Stomach smooth muscle (tissue), 2 donors: Measurements from ENCODE around the gene EPHB1.

Experiments
- H3K27ac ChIP-seq: one replicate; pipeline ENCODE4 v1.7.0; 2013; ENCODE audit warnings: mild to moderate bottlenecking, low read length, inconsistent platforms
- H3K27me3 ChIP-seq, 2 donors: one replicate each; pipeline ENCODE4 v1.7.0; 2013; ENCODE audit warnings: low read length in 2 of 2; ENCODE audit not compliant: insufficient read depth in 2 of 2, control insufficient read depth in 1 of 2
- H3K36me3 ChIP-seq, 2 donors: one replicate each; pipeline ENCODE4 v1.7.0; 2013; ENCODE audit warnings: low read length in 2 of 2; ENCODE audit not compliant: control insufficient read depth in 2 of 2, insufficient read depth in 2 of 2
- H3K4me1 ChIP-seq: one replicate; pipeline ENCODE4 v1.7.0; 2013; ENCODE audit warnings: low read length; ENCODE audit not compliant: control insufficient read depth, insufficient read depth
- H3K4me3 ChIP-seq, 2 donors: one replicate each; pipeline ENCODE4 v1.7.0; 2013; ENCODE audit warnings: low read length in 2 of 2
- H3K9ac ChIP-seq, 2 donors: one replicate each; pipeline ENCODE4 v1.7.0; 2013; ENCODE audit warnings: low read length in 2 of 2, mild to moderate bottlenecking in 1 of 2
- H3K9me3 ChIP-seq, 2 donors: one replicate each; pipeline ENCODE4 v1.7.0; 2013; ENCODE audit warnings: low read length in 2 of 2; ENCODE audit not compliant: control insufficient read depth in 2 of 2
- donor health status: healthy.
- donor health status: Pancreatic carcinoma.

The EPHB1 gene

GRCh38 chr3:135166266-135166825, 371.3 kb downstream of the EPHB1 start:
- no peaks in the 10 kb centered on the region for H3K36me3 ChIP-seq
- no peaks in the 10 kb centered on the region for H3K4me1 ChIP-seq
- no peak overlapping the region for H3K27ac ChIP-seq
- no peak overlapping the region for H3K4me3 ChIP-seq
- H3K27me3 ChIP-seq, result no peaks in the 10 kb centered on the region
- H3K9me3 ChIP-seq, result no peaks in the 10 kb centered on the region
- no peak overlapping the region for H3K9ac ChIP-seq

- H3K4me1 ChIP-seq, result no peaks in the 10 kb centered on the region
- no peaks in the 10 kb centered on the region for H3K36me3 ChIP-seq
- no peak overlapping the region for H3K4me3 ChIP-seq
- H3K27me3 ChIP-seq, result no peaks in the 10 kb centered on the region
- no peaks in the 10 kb centered on the region for H3K9me3 ChIP-seq
- no peak overlapping the region for H3K27ac ChIP-seq
- no peak overlapping the region for H3K9ac ChIP-seq
These were observed 373.8 kb downstream of the EPHB1 start for GRCh38 chr3:135168822-135169221.

GRCh38 chr3:135169651-135170050, 374.6 kb downstream of the EPHB1 start:
- H3K27me3 ChIP-seq, result no peaks in the 10 kb centered on the region
- no peaks in the 10 kb centered on the region for H3K9me3 ChIP-seq
- no peak overlapping the region for H3K4me3 ChIP-seq
- no peak overlapping the region for H3K9ac ChIP-seq
- H3K36me3 ChIP-seq, result no peaks in the 10 kb centered on the region
- no peak overlapping the region for H3K27ac ChIP-seq
- no peaks in the 10 kb centered on the region for H3K4me1 ChIP-seq

GRCh38 chr3:135170732-135171131, 375.7 kb downstream of the EPHB1 start:
- H3K27me3 ChIP-seq, result no peaks in the 10 kb centered on the region
- H3K4me1 ChIP-seq, result no peaks in the 10 kb centered on the region
- H3K27ac ChIP-seq, result no peak overlapping the region
- H3K36me3 ChIP-seq, result no peaks in the 10 kb centered on the region
- no peak overlapping the region for H3K9ac ChIP-seq
- no peak overlapping the region for H3K4me3 ChIP-seq
- H3K9me3 ChIP-seq, result no peaks in the 10 kb centered on the region

- Histone ChIP-seq H3K4me3 (no peak overlapping the region), H3K4me1 (no peaks in the 10 kb centered on the region), H3K9ac (no peak overlapping the region), H3K27me3 (no peaks in the 10 kb centered on the region), H3K27ac (no peak overlapping the region), H3K9me3 (no peaks in the 10 kb centered on the region), H3K36me3 (no peaks in the 10 kb centered on the region)
These were observed 377.3 kb downstream of the EPHB1 start for GRCh38 chr3:135172191-135172869.

GRCh38 chr3:135175728-135176277, 380.7 kb downstream of the EPHB1 start:
- H3K9ac ChIP-seq, result no peak overlapping the region
- no peaks in the 10 kb centered on the region for H3K36me3 ChIP-seq
- H3K9me3 ChIP-seq, result no peaks in the 10 kb centered on the region

GRCh38 chr3:135176881-135177280, 381.8 kb downstream of the EPHB1 start:
- Histone ChIP-seq H3K4me1 (no peaks in the 10 kb centered on the region), H3K36me3 (no peaks in the 10 kb centered on the region), H3K27me3 (no peaks in the 10 kb centered on the region), H3K4me3 (no peak overlapping the region), H3K9me3 (no peaks in the 10 kb centered on the region), H3K9ac (no peak overlapping the region), H3K27ac (no peak overlapping the region)

More at GRCh38 chr3:135175728-135176277, 380.7 kb downstream of the EPHB1 start:
- H3K27ac ChIP-seq, result no peak overlapping the region
- no peak overlapping the region for H3K4me3 ChIP-seq
- no peaks in the 10 kb centered on the region for H3K4me1 ChIP-seq
- no peaks in the 10 kb centered on the region for H3K27me3 ChIP-seq

GRCh38 chr3:135178566-135178965, 383.5 kb downstream of the EPHB1 start:
- no peaks in the 10 kb centered on the region for H3K27me3 ChIP-seq
- H3K27ac ChIP-seq, result no peak overlapping the region
- H3K9ac ChIP-seq, result no peak overlapping the region
- no peak overlapping the region for H3K4me3 ChIP-seq
- H3K9me3 ChIP-seq, result no peaks in the 10 kb centered on the region
- H3K36me3 ChIP-seq, result no peaks in the 10 kb centered on the region
- H3K4me1 ChIP-seq, result no peaks in the 10 kb centered on the region

- H3K9me3 ChIP-seq, result no peaks in the 10 kb centered on the region
- no peak overlapping the region for H3K27ac ChIP-seq
- H3K36me3 ChIP-seq, result no peaks in the 10 kb centered on the region
- no peaks in the 10 kb centered on the region for H3K27me3 ChIP-seq
- H3K4me1 ChIP-seq, result no peaks in the 10 kb centered on the region
- no peak overlapping the region for H3K9ac ChIP-seq
- no peak overlapping the region for H3K4me3 ChIP-seq
These were observed 386.3 kb downstream of the EPHB1 start for GRCh38 chr3:135181408-135181807.

DNA sequence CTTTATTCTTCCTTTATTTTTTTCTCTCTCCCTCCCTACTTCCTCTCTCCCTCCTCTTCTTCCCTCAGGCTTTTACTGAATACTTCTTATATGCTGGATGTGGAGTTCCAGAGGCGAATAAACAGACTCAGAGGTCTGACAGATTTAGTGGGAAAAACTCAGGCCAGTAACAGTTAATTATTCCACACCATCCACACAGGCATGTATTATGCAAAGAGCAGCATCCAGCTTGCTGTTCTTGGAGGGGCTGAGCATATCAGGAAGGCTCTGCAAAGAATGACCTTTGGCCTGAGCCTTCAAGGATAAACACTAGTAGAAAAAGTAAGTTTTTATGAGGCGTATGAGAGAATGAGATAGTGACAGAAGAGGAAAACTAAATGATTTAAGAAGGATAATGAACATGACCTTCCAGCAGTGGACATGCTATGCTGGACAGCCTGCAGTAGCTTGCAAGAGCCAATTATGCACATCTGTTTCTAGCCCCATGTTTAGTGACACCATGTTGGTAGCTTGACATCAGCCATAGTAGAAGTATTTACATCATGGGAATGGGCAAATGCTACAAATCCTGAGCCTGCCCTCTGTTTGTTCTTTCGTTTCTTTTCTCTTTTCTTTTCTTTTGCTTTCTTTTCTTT, 387.4 kb downstream of the EPHB1 start:
- Histone ChIP-seq H3K27me3 (no peaks in the 10 kb centered on the region), H3K4me3 (no peak overlapping the region), H3K9me3 (no peaks in the 10 kb centered on the region), H3K4me1 (no peaks in the 10 kb centered on the region), H3K9ac (no peak overlapping the region), H3K36me3 (no peaks in the 10 kb centered on the region), H3K27ac (no peak overlapping the region)

- H3K27ac ChIP-seq, result no peak overlapping the region
- no peaks in the 10 kb centered on the region for H3K9me3 ChIP-seq
- no peaks in the 10 kb centered on the region for H3K4me1 ChIP-seq
- H3K36me3 ChIP-seq, result no peaks in the 10 kb centered on the region
- no peak overlapping the region for H3K4me3 ChIP-seq
- H3K9ac ChIP-seq, result no peak overlapping the region
- no peaks in the 10 kb centered on the region for H3K27me3 ChIP-seq
These were observed 395.6 kb downstream of the EPHB1 start for GRCh38 chr3:135190658-135191057.
